Activated CD4-positive, alpha-beta T cell treated with anti-CD3 and anti-CD28 coated beads, Interleukin-2, amount 50 U/mL, for 16 hours (primary cell): ENCODE measurements around the gene FAM117B.
"Not testable (repeated sequence)": the region's sequence is repeated elsewhere in the genome, so short reads cannot be mapped to it uniquely, and the experiment has no call there.

ENCODE experiments used
- DNase-seq: peaks from one replicate; pipeline ENCODE4 v3.0.0-alpha.2; 2020

FAM117B gene

GRCh38 chr2:202705446-202706020, 70.8 kb downstream of the FAM117B start:
- DNase-seq: no peak

GRCh38 chr2:202714971-202715935, 80.5 kb downstream of the FAM117B start:
- not testable (repeated sequence) for DNase-seq

- DNase-seq: no peak
Measured at GRCh38 chr2:202716114-202716718, 81.4 kb downstream of the FAM117B start.

- DNase-seq: no peak
Measured at GRCh38 chr2:202716953-202717597, 82.3 kb downstream of the FAM117B start.

- DNase-seq: no peak
Measured at GRCh38 chr2:202717598-202718310, 83.0 kb downstream of the FAM117B start.

- no peak for DNase-seq
Measured at GRCh38 chr2:202718614-202719013, 83.8 kb downstream of the FAM117B start.

GRCh38 chr2:202720226-202720625, 85.5 kb downstream of the FAM117B start:
- no peak for DNase-seq

- DNase-seq: no peak
Measured at GRCh38 chr2:202721621-202722020, 86.9 kb downstream of the FAM117B start.

GRCh38 chr2:202723746-202724145, 89.0 kb downstream of the FAM117B start:
- DNase-seq: no peak

GRCh38 chr2:202726070-202726469, 91.3 kb downstream of the FAM117B start:
- DNase-seq: no peak

- no peak for DNase-seq
Measured at GRCh38 chr2:202736826-202737225, 102.1 kb downstream of the FAM117B start.

- no peak for DNase-seq
Measured at GRCh38 chr2:202743613-202744012, 108.8 kb downstream of the FAM117B start.

GRCh38 chr2:202749477-202749876, 114.7 kb downstream of the FAM117B start:
- no peak for DNase-seq

- DNase-seq: no peak
Measured at GRCh38 chr2:202750763-202751427, 116.1 kb downstream of the FAM117B start.

GRCh38 chr2:202752071-202752470, 117.3 kb downstream of the FAM117B start:
- DNase-seq: no peak

- no peak for DNase-seq
Measured at GRCh38 chr2:202754936-202755335, 120.2 kb downstream of the FAM117B start.

GRCh38 chr2:202756598-202756997, 121.8 kb downstream of the FAM117B start:
- no peak for DNase-seq

GRCh38 chr2:202757339-202757738, 122.6 kb downstream of the FAM117B start:
- no peak for DNase-seq

GRCh38 chr2:202758128-202758527, 123.4 kb downstream of the FAM117B start:
- DNase-seq: no peak

- DNase-seq: no peak
Measured at GRCh38 chr2:202758604-202759003, 123.8 kb downstream of the FAM117B start.

GRCh38 chr2:202760848-202761247, 126.1 kb downstream of the FAM117B start:
- no peak for DNase-seq

- peak; percentile 29 for DNase-seq
Measured at GRCh38 chr2:202762556-202762955, 127.8 kb downstream of the FAM117B start.
